ENCODE results near the gene ADAMTSL3.

ADAMTSL3 gene

GRCh38 chr15:83838763-83839162, 184.8 kb downstream of the ADAMTSL3 start:
- DNase-seq = no peak

GRCh38 chr15:83842281-83842680, 188.4 kb downstream of the ADAMTSL3 start:
- no peak for DNase-seq

DNA sequence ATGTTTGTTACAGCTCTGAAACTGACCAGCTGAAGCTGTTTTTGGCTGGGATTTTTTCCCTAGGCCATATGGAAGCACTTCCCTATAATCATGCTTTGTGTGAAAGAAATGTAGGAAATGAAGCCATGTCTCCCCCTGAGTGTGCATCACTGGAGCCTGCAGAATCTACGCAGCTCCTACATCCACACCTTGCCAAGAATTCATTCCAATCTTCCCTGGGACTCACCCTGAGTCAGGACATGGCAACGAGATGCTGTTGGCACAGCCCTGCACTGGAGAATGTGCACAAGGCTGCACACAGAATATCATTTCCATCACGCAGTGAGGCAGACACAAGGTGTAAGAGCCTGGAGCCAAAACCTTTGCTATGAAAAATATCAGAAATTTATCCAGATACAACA, 189.5 kb downstream of the ADAMTSL3 start:
- DNase-seq = peak in 4 of 14 donors; percentile 1 to 99 (median 20)

- peak in 1 of 14 donors; percentile 19 for DNase-seq
Measured at GRCh38 chr15:83844742-83845141, 190.8 kb downstream of the ADAMTSL3 start.

GRCh38 chr15:83845230-83845629, 191.3 kb downstream of the ADAMTSL3 start:
- no peak for DNase-seq

GRCh38 chr15:83846847-83847246, 192.9 kb downstream of the ADAMTSL3 start:
- no peak for DNase-seq

GRCh38 chr15:83848315-83849050, 194.6 kb downstream of the ADAMTSL3 start:
- no peak for DNase-seq

GRCh38 chr15:83850015-83850414, 196.1 kb downstream of the ADAMTSL3 start:
- DNase-seq = peak in 1 of 14 donors; percentile 58

DNA sequence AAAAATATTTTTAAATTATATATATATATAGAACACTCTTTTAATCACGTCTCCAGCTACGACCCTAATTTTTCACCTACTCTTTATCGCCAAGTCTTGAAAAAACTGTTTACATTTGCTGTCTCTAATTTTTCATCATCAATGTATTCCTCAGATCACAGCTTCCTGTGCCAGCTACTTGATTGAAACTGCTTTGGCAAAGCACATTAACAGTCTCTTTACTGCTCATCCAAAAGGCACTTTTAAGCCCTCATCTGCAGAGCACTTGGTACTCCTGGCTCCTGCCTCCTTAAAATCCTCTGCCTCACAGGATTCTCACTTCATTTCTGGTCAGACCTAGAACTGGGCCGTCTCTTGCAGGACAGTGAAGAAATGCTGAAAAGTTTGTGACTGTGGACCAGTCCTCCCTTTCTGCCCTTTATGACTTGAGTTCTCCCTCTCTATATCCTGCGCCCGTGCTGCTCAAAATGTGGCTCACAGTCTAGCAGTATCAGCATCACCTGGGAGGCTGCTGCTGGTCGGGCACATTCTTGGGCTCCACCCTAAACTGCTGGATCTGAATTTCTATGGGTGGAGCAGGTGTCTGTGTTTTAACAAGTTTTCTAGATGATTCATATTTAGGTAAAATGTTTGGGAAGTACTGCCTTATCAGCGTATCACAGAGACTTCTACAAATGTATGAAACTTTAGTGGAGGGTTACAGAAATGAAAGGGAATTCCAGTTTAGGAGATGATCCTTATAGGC, 196.8 kb downstream of the ADAMTSL3 start:
- DNase-seq = no peak

DNA sequence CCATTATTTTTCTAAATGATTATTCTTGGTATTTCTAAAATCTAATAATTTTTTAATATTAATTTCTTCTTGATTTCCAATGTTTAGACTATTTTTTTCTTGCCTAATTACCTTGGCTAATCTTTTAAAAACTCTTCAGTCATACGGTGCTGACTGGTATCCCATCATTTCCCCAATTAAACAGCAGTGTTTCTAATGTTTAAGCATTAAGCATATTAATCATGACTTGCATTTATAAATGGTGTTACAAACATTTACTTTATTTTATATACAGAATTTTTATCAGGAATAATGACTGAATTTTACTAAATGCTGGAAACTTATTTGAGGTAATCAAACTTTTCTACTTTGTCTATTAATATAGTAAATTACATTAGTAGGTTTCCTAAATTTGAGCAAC, 199.3 kb downstream of the ADAMTSL3 start:
- no peak for DNase-seq

DNA sequence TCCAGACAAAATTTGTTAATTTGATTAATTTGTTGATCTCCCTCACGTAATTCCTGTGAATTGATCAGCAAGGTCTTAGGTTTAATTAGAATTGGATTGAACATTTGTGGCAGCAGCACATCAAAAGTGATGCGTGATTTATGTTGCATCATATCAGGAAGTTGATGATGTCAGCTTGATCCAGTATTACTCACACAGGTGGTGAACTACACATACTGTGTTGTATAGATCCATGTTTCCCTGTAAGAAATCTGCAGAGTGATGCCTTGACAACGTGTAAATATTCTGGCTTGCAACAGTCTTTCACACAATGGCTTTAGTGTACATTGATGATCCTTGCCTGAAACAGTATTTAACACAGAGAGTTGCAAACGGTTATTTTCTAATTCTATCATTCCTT, 200.4 kb downstream of the ADAMTSL3 start:
- DNase-seq = no peak

DNA sequence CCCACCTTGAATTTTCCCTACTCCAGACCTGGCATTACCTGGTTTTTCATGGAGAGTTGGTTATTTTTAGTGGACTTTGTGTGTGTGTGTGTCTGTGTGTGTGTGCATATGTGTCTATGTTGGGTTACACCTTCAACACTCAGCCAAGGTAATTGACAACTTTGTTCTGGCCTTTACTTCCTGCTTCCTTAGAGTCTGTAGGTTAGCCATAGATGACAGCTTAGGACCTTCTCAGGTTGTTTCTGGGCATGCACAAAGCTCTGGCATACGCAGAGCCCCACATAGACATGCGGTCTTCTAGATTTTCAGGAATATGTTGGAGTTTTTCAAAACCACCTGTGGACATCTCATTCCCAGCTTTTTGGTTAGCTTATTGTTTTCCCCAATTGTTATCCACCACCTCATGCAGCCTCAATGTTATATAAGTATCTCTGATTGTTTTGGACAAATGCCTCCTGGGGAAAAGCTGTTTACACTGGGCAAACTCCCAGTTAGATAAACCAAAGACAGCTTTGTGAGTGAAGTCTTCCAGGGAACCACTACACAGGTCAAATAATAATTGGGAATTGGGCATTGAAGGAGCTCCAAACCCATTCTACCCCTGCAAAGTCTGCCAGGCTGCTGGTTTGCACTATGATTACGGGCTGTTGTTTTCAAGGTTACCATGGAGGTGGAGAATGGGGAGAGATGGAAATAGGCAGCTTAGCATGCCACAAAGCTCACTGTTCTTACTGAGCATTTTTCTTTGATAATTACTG, 201.2 kb downstream of the ADAMTSL3 start:
- DNase-seq = no peak

DNA sequence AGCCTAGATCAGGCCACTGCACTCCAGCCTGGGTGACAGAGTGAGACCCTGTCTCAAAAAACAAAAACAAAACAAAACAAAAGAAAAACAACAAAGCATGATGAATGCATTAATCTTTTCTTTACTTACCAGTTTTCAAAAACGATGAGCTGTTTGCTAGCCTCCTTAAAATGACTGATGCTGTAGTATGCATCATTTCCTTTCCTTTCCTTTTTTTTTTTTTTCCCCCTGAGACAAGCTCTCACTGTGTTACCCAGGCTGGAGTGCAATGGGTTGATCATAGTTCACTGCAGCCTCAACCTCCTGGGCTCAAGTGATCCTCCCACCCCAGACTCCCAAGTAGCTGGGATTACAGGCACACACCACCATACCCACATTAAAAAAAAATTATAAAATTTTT, 202.0 kb downstream of the ADAMTSL3 start:
- no peak for DNase-seq

DNA sequence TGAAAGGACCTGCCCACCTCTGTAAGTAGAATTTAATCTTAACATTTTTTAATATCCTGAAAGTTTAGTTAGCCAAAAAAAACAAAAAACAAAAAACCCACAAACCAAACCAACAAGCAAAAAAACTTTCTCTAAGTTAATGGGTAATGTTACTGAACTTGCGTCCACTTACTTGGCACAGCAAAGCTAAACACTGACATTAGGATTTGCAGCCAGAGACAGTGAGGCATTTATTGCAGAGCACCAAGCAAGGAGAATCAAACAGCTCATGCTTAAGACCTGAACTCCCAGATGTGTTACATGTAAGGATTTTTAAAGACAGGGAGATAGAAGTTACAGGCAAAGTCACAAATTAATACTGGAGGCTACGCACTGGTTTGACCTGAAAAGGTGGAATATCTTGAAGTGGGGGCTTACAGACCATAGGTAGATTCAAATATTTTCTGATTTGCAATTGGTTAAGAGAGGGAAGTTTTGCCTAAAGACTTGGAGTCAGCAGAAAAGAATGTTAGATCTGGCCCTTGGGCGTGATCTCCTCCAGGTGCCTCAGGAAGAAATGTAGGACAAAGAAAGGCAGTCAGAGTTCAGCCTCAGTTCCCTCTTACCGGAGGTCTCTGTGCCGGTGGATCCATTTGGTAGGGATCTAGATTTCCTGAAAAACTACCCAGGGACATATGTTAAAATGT, 205.0 kb downstream of the ADAMTSL3 start:
- DNase-seq = no peak

DNA sequence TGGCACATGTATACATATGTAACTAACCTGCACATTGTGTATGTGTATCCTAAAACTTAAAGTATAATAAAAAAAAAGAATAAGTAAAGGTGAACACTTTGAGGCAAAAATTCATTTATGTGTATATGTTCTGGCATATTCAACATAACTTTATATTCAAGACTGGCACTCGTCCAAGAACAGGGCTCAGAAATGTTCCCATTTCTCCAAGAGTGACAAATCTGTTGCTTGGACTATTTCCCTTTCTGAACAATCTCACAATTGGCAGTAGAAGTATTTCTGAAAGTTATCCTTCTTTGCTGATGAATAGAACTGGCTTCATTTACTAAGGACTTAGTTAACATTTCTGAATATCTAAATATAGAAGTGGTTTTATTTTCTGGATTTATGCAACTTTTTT, 212.8 kb downstream of the ADAMTSL3 start:
- DNase-seq = no peak

- DNase-seq = peak in 2 of 14 donors; percentile 12 to 15
Measured at GRCh38 chr15:83869341-83869740, 215.4 kb downstream of the ADAMTSL3 start.

GRCh38 chr15:83871808-83872559, 218.1 kb downstream of the ADAMTSL3 start:
- DNase-seq = no peak

DNA sequence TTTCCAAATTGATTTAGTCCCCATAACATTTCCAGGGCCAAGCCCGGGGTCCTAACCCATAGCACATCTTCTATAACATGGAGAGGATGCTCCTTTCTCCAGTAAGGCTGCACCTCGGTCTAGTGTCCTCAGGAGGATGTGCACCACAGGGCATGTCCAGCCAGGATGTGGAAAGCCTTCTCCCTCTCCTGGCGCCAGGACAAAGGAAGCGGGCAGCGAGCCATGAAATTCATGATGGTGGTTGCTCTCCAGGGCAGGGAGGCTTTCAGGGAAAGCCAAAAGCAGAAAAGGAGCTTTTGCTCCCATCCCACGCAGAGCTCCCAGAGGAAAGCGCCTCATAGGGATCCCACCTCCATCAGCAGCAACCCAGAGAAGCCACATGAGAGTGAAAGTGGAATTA, 220.0 kb downstream of the ADAMTSL3 start:
- DNase-seq = no peak

- DNase-seq = no peak
Measured at GRCh38 chr15:83880529-83880928, 226.6 kb downstream of the ADAMTSL3 start.

- DNase-seq = no peak
Measured at GRCh38 chr15:83881156-83881555, 227.2 kb downstream of the ADAMTSL3 start.

- DNase-seq = no peak
Measured at GRCh38 chr15:83886321-83886720, 232.4 kb downstream of the ADAMTSL3 start.

GRCh38 chr15:83887404-83887803, 233.5 kb downstream of the ADAMTSL3 start:
- no peak for DNase-seq
